ENCODE results near the gene NCK1. TPM values are rescaled to one million over a fixed set of nuclear protein-coding genes. Genes with fewer than 3 reads are reported as not detected.

NCK1 gene
- total and polyA plus RNA-seq, 9 of the 15 experiments (the other 6 are each of a cell fraction or from before 2014, with no cell fraction given), result 17.3 to 30.5 (median 25.0) TPM

- TF ChIP-seq SFPQ (IDR thresholded peaks at IDR 0.05; ENCODE audit: low read depth, low read length), result no peak
- no peak for TF ChIP-seq BRF2 (IDR thresholded peaks at IDR 0.05; ENCODE audit: borderline replicate concordance, insufficient read depth, insufficient read length)
- TF ChIP-seq ZBTB40 (IDR thresholded peaks at IDR 0.05), result 0 out of 2 replicates have a peak, but pooled peaks have one; percentile 24
- no peak for TF ChIP-seq ZBTB40 (CRISPR knock-in tag; IDR thresholded peaks at IDR 0.05)
- peak; percentile 16; the same call in 1 of the 2 replicates for TF ChIP-seq ZBTB2 (IDR thresholded peaks at IDR 0.05)
- no peak for TF ChIP-seq ZNF184 (CRISPR knock-in tag; IDR thresholded peaks at IDR 0.05)
- no peak for TF ChIP-seq ZNF134 (CRISPR knock-in tag; conservative IDR thresholded peaks at IDR 0.05)
- no peak for TF ChIP-seq MTF1 (CRISPR knock-in tag; IDR thresholded peaks at IDR 0.05; ENCODE audit: borderline replicate concordance)
- no peak for TF ChIP-seq ZNF589 (CRISPR knock-in tag; IDR thresholded peaks at IDR 0.05; ENCODE audit: low read depth)
- TF ChIP-seq EZH2 (IDR thresholded peaks at IDR 0.05; ENCODE audit: borderline replicate concordance, low read depth, low read length), result no peak
- peak; percentile 81 for TF ChIP-seq RBBP5 (IDR thresholded peaks at IDR 0.05; ENCODE audit: borderline replicate concordance, insufficient read depth, low read length, poor library complexity, severe bottlenecking)
Observed at GRCh38 chr3:136861890-136862616, at the start of gene NCK1 (continued).
